CD14-positive monocyte (primary cell): ENCODE results near the gene OPALIN. TPM values are rescaled to one million over a fixed set of nuclear protein-coding genes. Genes with fewer than 3 reads are reported as not detected.

ENCODE experiments used
- DNase-seq, 3 donors: peaks; one replicate each; pipeline ENCODE4 v3.0.0-alpha.2; 2011 to 2022
- H2AFZ ChIP-seq: 2 replicates; pipeline ENCODE4 v1.6.0; 2012; ENCODE audit warnings: mild to moderate bottlenecking, low read depth, low read length, inconsistent platforms; ENCODE audit not compliant: insufficient read depth, poor library complexity, severe bottlenecking
- H3K27ac ChIP-seq, 2 donors: 1 replicate in 1 of 2; 2 replicates in 1 of 2; pipeline ENCODE4 v1.5.1; 2012 to 2013; ENCODE audit warnings: low read length in 2 of 2, control low read depth in 1 of 2, inconsistent platforms in 1 of 2, low read depth in 1 of 2, mild to moderate bottlenecking in 1 of 2
- H3K27me3 ChIP-seq, 2 donors: one replicate each; pipeline versions ENCODE4 v1.6.0 to v1.6.1; 2011 to 2013; ENCODE audit warnings: low read length in 2 of 2; ENCODE audit not compliant: control insufficient read depth in 2 of 2, insufficient read depth in 2 of 2
- H3K36me3 ChIP-seq, 2 donors: replicated peaks in 1 of 2; 1 replicate in 1 of 2; 2 replicates in 1 of 2; pipeline versions ENCODE4 v1.5.1 to v1.6.1; 2012 to 2013; ENCODE audit warnings: low read length in 2 of 2, control low read depth in 1 of 2, inconsistent platforms in 1 of 2, mild to moderate bottlenecking in 1 of 2; ENCODE audit not compliant: insufficient read depth in 2 of 2, control insufficient read depth in 1 of 2
- H3K4me1 ChIP-seq, 2 donors: 1 replicate in 1 of 2; 2 replicates in 1 of 2; pipeline versions ENCODE4 v1.5.1 to v1.6.1; 2012 to 2013; ENCODE audit warnings: low read length in 2 of 2, control low read depth in 1 of 2, inconsistent platforms in 1 of 2, mild to moderate bottlenecking in 1 of 2, moderate library complexity in 1 of 2; ENCODE audit not compliant: insufficient read depth in 2 of 2, control insufficient read depth in 1 of 2
- H3K4me2 ChIP-seq: replicated peaks from 2 replicates; pipeline ENCODE3; 2012; ENCODE audit warnings: low read length, moderate library complexity, mild to moderate bottlenecking; ENCODE audit not compliant: poor library complexity, severe bottlenecking; ENCODE audit errors: extremely low read depth
- H3K4me3 ChIP-seq, 3 experiments: fragments of 200-600 bp in 1 of 3; sonication (generic) in 1 of 3; replicated peaks in 1 of 3; 1 replicate in 2 of 3; 2 replicates in 1 of 3; pipeline ENCODE4 v1.5.1; 2011 to 2013; ENCODE audit warnings: low read length in 3 of 3, mild to moderate bottlenecking in 3 of 3, control low read depth in 2 of 3, low read depth in 2 of 3, inconsistent platforms in 1 of 3, moderate library complexity in 1 of 3
- H3K79me2 ChIP-seq: 2 replicates; pipeline ENCODE4 v1.6.0; 2012; ENCODE audit warnings: mild to moderate bottlenecking, control low read depth, inconsistent platforms, low read length, moderate library complexity; ENCODE audit not compliant: insufficient read depth
- H3K9ac ChIP-seq: 2 replicates; pipeline ENCODE4 v1.6.0; 2017; ENCODE audit warnings: low read length, mild to moderate bottlenecking; ENCODE audit not compliant: insufficient read depth, poor library complexity, severe bottlenecking
- H3K9me3 ChIP-seq, 2 donors: replicated peaks in 1 of 2; 1 replicate in 1 of 2; 2 replicates in 1 of 2; pipeline versions ENCODE4 v1.5.1 to v1.6.1; 2012 to 2013; ENCODE audit warnings: low read length in 2 of 2, control low read depth in 1 of 2; ENCODE audit not compliant: control insufficient read depth in 1 of 2, insufficient read depth in 1 of 2
- H4K20me1 ChIP-seq: 2 replicates; pipeline ENCODE4 v1.6.0; 2012; ENCODE audit warnings: mild to moderate bottlenecking, low read length, control low read depth, moderate library complexity; ENCODE audit not compliant: insufficient read depth
- H3K27ac Mint-ChIP-seq, 7 donors: one replicate each; pipeline ENCODE4 v1.8.0; 2020; ENCODE audit warnings: mild to moderate bottlenecking in 7 of 7, mixed read lengths in 7 of 7, moderate library complexity in 6 of 7, inconsistent platforms in 2 of 7
- H3K27me3 Mint-ChIP-seq, 3 donors: one replicate each; pipeline ENCODE4 v1.8.0; 2021 to 2022; ENCODE audit warnings: low read depth in 3 of 3, mild to moderate bottlenecking in 3 of 3, mixed read lengths in 3 of 3, moderate library complexity in 3 of 3, inconsistent platforms in 1 of 3
- H3K36me3 Mint-ChIP-seq, 2 donors: one replicate each; pipeline ENCODE4 v1.8.0; 2020; ENCODE audit warnings: mixed read lengths in 2 of 2, inconsistent platforms in 1 of 2, mild to moderate bottlenecking in 1 of 2
- H3K4me1 Mint-ChIP-seq: one replicate; pipeline ENCODE4 v1.8.0; 2020; ENCODE audit warnings: mild to moderate bottlenecking, mixed read lengths
- H3K4me3 Mint-ChIP-seq, 2 donors: one replicate each; pipeline ENCODE4 v1.8.0; 2020; ENCODE audit warnings: mild to moderate bottlenecking in 2 of 2, mixed read lengths in 2 of 2, moderate library complexity in 1 of 2
- H3K9me3 Mint-ChIP-seq, 7 donors: one replicate each; pipeline ENCODE4 v1.8.0; 2020 to 2022; ENCODE audit warnings: mixed read lengths in 7 of 7, mild to moderate bottlenecking in 6 of 7, moderate library complexity in 6 of 7, inconsistent platforms in 2 of 7
- CTCF ChIP-seq: fragments of 200-600 bp; IDR thresholded peaks from one replicate; pipeline ENCODE4 v1.8.0; 2022; ENCODE audit warnings: antibody characterized with exemption, mild to moderate bottlenecking
- WGBS: methylation state at CpG from one replicate; pipeline ENCODE4 v1.1.5; 2013; ENCODE audit warnings: missing lambda C conversion rate; ENCODE audit not compliant: insufficient coverage; 5-methylcytosine and 5-hydroxymethylcytosine counted together
- intact Hi-C, 2 donors: fragments of 100-400 bp; cut with micrococcal nuclease; formaldehyde crosslinking; loops; one replicate each; pipeline versions ENCODE4 v1.15.0 to v1.15.1; 2023
- polyA plus RNA-seq, 3 donors: library from polyadenylated mRNA; depleted of rRNA in 1 of 3; unstranded in 2 of 3; stranded (reverse) in 1 of 3; fragments of 300-500 nt in 2 of 3; fragments of >200 nt in 1 of 3; fragmentation: Illumina TruSeq in 2 of 3; gene quantifications; 1 replicate in 2 of 3; 2 replicates in 1 of 3; pipeline ENCODE4 v1.2.3, GENCODE V29; 2012 to 2021

The OPALIN gene
- polyA plus RNA-seq, 3 donors: not detected

GRCh38 chr10:96376483-96376882 is 17.7 kb upstream of the OPALIN start:
- no peak overlapping the region for H3K27ac ChIP-seq
- peaks cover 25 to 28% of the 10 kb centered on the region in 2 donors for H3K4me1 ChIP-seq
- no peaks in the 10 kb centered on the region for H3K36me3 Mint-ChIP-seq
- no peaks in the 10 kb centered on the region for H4K20me1 ChIP-seq
- intact Hi-C loops: loop anchor here in 1 of 2 donors (5.0 to 10.0 kb wide), 2 partner anchors 136 to 208 kb away; partner anchors contain the start of genes TLL2 and TM9SF3
- H3K4me3 Mint-ChIP-seq: no peak overlapping the region
- H3K9ac ChIP-seq: no peak overlapping the region
- H3K36me3 ChIP-seq: no peaks in the 10 kb centered on the region
- H3K9me3 Mint-ChIP-seq: peaks cover 0 to 4% (median 0%) of the 10 kb centered on the region in 7 donors
- no peak for DNase-seq
- H3K9me3 ChIP-seq: no peaks in the 10 kb centered on the region
- no peak overlapping the region for H3K4me3 ChIP-seq
- no peak overlapping the region for H3K4me2 ChIP-seq
- peaks cover 0 to 5% of the 10 kb centered on the region in 2 donors for H3K27me3 ChIP-seq
- peaks cover 35% of the 10 kb centered on the region for H3K4me1 Mint-ChIP-seq
- 91% methylated on average over 4 of the region's 7 CpGs for WGBS
- H2AFZ ChIP-seq: no peak overlapping the region
- H3K79me2 ChIP-seq: no peaks in the 10 kb centered on the region
- no peak for TF ChIP-seq CTCF
- no peak overlapping the region for H3K27ac Mint-ChIP-seq
- peaks cover 15 to 22% (median 19%) of the 10 kb centered on the region in 3 donors for H3K27me3 Mint-ChIP-seq

- H3K4me1 ChIP-seq: peaks cover 14 to 19% of the 10 kb centered on the region in 2 donors
These were observed 16.4 kb upstream of the OPALIN start for GRCh38 chr10:96374985-96375830.

More at GRCh38 chr10:96374985-96375830, 16.4 kb upstream of the OPALIN start:
- intact Hi-C loops: loop anchor here (2.0 to 10.0 kb wide), 3 partner anchors 137 to 210 kb away; partner anchors contain the start of genes TLL2 (in 2 of the 2) and TM9SF3 (in 1 of the 2)
- DNase-seq: peak; percentile 74 to 86 (median 82)
- H3K36me3 ChIP-seq: no peaks in the 10 kb centered on the region
- peaks cover 25% of the 10 kb centered on the region for H3K4me1 Mint-ChIP-seq
- peak overlapping the region; percentile 62 to 89 for H3K4me3 Mint-ChIP-seq
- H3K9me3 Mint-ChIP-seq: peaks cover 0 to 4% (median 0%) of the 10 kb centered on the region in 7 donors
- TF ChIP-seq CTCF: peak; percentile 99
- peak overlapping the region; percentile 85 for H2AFZ ChIP-seq
- H3K36me3 Mint-ChIP-seq: no peaks in the 10 kb centered on the region
- H3K79me2 ChIP-seq: no peaks in the 10 kb centered on the region
- peak overlapping the region in 1 of 7 donors; percentile 58 for H3K27ac Mint-ChIP-seq
- H3K4me3 ChIP-seq: peak overlapping the region; percentile 21 to 73 (median 23)
- H3K27me3 Mint-ChIP-seq: peaks cover 16 to 22% (median 19%) of the 10 kb centered on the region in 3 donors
- H3K9ac ChIP-seq: no peak overlapping the region
- H3K27me3 ChIP-seq: peaks cover 0 to 5% of the 10 kb centered on the region in 2 donors
- WGBS: 9% methylated on average over 32 of the region's 36 CpGs
- no peak overlapping the region for H3K27ac ChIP-seq
- H4K20me1 ChIP-seq: no peaks in the 10 kb centered on the region
- H3K9me3 ChIP-seq: no peaks in the 10 kb centered on the region
- H3K4me2 ChIP-seq: peak overlapping the region; percentile 77
